Trophoblast cell (in vitro differentiated cells and primary cell): ENCODE data around the gene MED13L.

Source experiments
- DNase-seq, 2 donors: peaks; one replicate each; pipeline ENCODE4 v3.0.0-alpha.2; 2016
- H2AFZ ChIP-seq: 2 replicates; pipeline ENCODE4 v1.6.1; 2013; ENCODE audit warnings: low read length, moderate library complexity, mild to moderate bottlenecking; ENCODE audit not compliant: insufficient read depth, poor library complexity
- H2AK5ac ChIP-seq: 2 replicates; pipeline ENCODE4 v1.6.1; 2013; ENCODE audit warnings: mild to moderate bottlenecking, low read length
- H2BK120ac ChIP-seq: 2 replicates; pipeline ENCODE4 v1.6.1; 2013; ENCODE audit warnings: low read length, mild to moderate bottlenecking, moderate library complexity; ENCODE audit not compliant: insufficient read depth, poor library complexity
- H2BK12ac ChIP-seq: 2 replicates; pipeline ENCODE4 v1.6.1; 2013; ENCODE audit warnings: mild to moderate bottlenecking, low read length, moderate library complexity
- H2BK5ac ChIP-seq: 2 replicates; pipeline ENCODE4 v1.6.1; 2013; ENCODE audit warnings: low read length, low read depth, moderate library complexity, mild to moderate bottlenecking; ENCODE audit not compliant: poor library complexity
- H3K14ac ChIP-seq: 2 replicates; pipeline ENCODE4 v1.6.1; 2013; ENCODE audit warnings: mild to moderate bottlenecking, low read length
- H3K18ac ChIP-seq: 2 replicates; pipeline ENCODE4 v1.6.1; 2013; ENCODE audit warnings: mild to moderate bottlenecking, low read length
- H3K23ac ChIP-seq: 2 replicates; pipeline ENCODE4 v1.6.1; 2013; ENCODE audit warnings: low read length
- H3K27ac ChIP-seq: 2 replicates; pipeline ENCODE4 v1.5.1; 2013; ENCODE audit warnings: low read depth, mild to moderate bottlenecking, inconsistent platforms, low read length, moderate library complexity
- H3K27me3 ChIP-seq: 2 replicates; pipeline ENCODE4 v1.6.1; 2013; ENCODE audit warnings: inconsistent platforms, mild to moderate bottlenecking, low read length, moderate library complexity; ENCODE audit not compliant: insufficient read depth
- H3K36me3 ChIP-seq, 2 experiments: 1 replicate in 1 of 2; 2 replicates in 1 of 2; pipeline ENCODE4 v1.6.1; 2013; ENCODE audit warnings: low read length in 2 of 2, mild to moderate bottlenecking in 2 of 2, moderate library complexity in 1 of 2; ENCODE audit not compliant: insufficient read depth in 2 of 2, control insufficient read depth in 1 of 2
- H3K4ac ChIP-seq: 2 replicates; pipeline ENCODE4 v1.6.1; 2013; ENCODE audit warnings: low read depth, mild to moderate bottlenecking, low read length, moderate library complexity
- H3K4me1 ChIP-seq, 2 experiments: 1 replicate in 1 of 2; 2 replicates in 1 of 2; pipeline ENCODE4 v1.6.1; 2013; ENCODE audit warnings: low read length in 2 of 2, mild to moderate bottlenecking in 2 of 2, moderate library complexity in 1 of 2; ENCODE audit not compliant: insufficient read depth in 2 of 2, control insufficient read depth in 1 of 2
- H3K4me2 ChIP-seq: 2 replicates; pipeline ENCODE4 v1.6.1; 2013; ENCODE audit warnings: inconsistent platforms, mild to moderate bottlenecking, low read length, moderate library complexity
- H3K4me3 ChIP-seq: 2 replicates; pipeline ENCODE4 v1.5.1; 2013; ENCODE audit warnings: mild to moderate bottlenecking, low read depth, low read length, inconsistent platforms
- H3K79me1 ChIP-seq: one replicate; pipeline ENCODE4 v1.6.1; 2013; ENCODE audit warnings: low read length
- H3K79me2 ChIP-seq: 2 replicates; pipeline ENCODE4 v1.6.1; 2013; ENCODE audit warnings: low read length, mild to moderate bottlenecking; ENCODE audit not compliant: control insufficient read depth, insufficient read depth, poor library complexity
- H3K9ac ChIP-seq: 2 replicates; pipeline ENCODE4 v1.6.1; 2013; ENCODE audit warnings: mild to moderate bottlenecking, low read length
- H3K9me3 ChIP-seq: 2 replicates; pipeline ENCODE4 v1.6.1; 2013; ENCODE audit warnings: low read depth, mild to moderate bottlenecking, control low read depth, inconsistent platforms, low read length; ENCODE audit not compliant: insufficient read depth
- H4K12ac ChIP-seq: 2 replicates; pipeline ENCODE4 v1.6.1; 2013; ENCODE audit warnings: low read depth, mild to moderate bottlenecking, low read length, moderate library complexity
- H4K8ac ChIP-seq: 2 replicates; pipeline ENCODE4 v1.6.1; 2013; ENCODE audit warnings: low read depth, mild to moderate bottlenecking, low read length, moderate library complexity
- H4K91ac ChIP-seq: one replicate; pipeline ENCODE4 v1.6.1; 2013; ENCODE audit warnings: low read depth, mild to moderate bottlenecking, low read length, moderate library complexity
- WGBS: extraction: QIAGEN DNeasy Blood & Tissue Kit; methylation state at CpG from one replicate; pipeline ENCODE4 v1.1.7; 2013; ENCODE audit warnings: missing lambda C conversion rate; ENCODE audit not compliant: insufficient read length, insufficient coverage; ENCODE audit errors: extremely low coverage; 5-methylcytosine and 5-hydroxymethylcytosine counted together

MED13L gene

GRCh38 chr12:115953031-115953430 lies 324.5 kb downstream of the MED13L start:
- DNase-seq, result peak; percentile 64 to 69
- Histone ChIP-seq H4K8ac (no peak overlapping the region), H3K23ac (no peak overlapping the region), H2BK12ac (no peak overlapping the region), H4K91ac (no peak overlapping the region), H3K79me1 (no peaks in the 10 kb centered on the region), H2BK5ac (no peak overlapping the region), H3K79me2 (no peaks in the 10 kb centered on the region), H3K4me3 (no peak overlapping the region), H2AFZ (no peak overlapping the region), H2AK5ac (no peak overlapping the region), H3K9me3 (no peaks in the 10 kb centered on the region), H3K36me3 (peaks cover 2 to 9% of the 10 kb centered on the region in 2 experiments), H2BK120ac (no peak overlapping the region), H4K12ac (no peak overlapping the region), H3K27me3 (no peaks in the 10 kb centered on the region), H3K4ac (no peak overlapping the region), H3K27ac (no peak overlapping the region), H3K18ac (no peak overlapping the region), H3K4me1 (peaks cover 3 to 4% of the 10 kb centered on the region in 2 experiments), H3K9ac (no peak overlapping the region), H3K14ac (no peak overlapping the region), H3K4me2 (no peak overlapping the region)
- WGBS, result no CpG with 5 or more reads among the region's 7 CpGs

DNA sequence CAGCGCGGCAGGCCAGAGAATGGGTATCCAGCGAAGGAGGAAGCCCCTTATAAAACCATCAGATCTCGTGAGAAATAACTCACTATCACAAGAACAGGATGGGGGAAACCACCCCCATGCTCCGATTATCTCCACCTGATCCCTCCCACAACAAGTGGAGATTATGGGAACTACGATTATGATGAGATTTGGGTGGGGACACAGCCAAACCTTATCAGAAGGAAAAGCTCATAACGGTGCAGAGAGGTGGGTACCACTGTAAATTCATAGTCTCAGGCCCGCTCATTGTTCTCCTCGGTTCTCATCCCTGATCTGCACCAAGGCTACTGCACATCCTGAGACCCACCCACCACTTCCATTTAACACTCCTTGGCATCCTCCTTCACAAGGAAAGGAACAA lies 326.5 kb downstream of the MED13L start:
- H3K23ac ChIP-seq, result no peak overlapping the region
- WGBS, result no CpG with 5 or more reads among the region's 9 CpGs
- H3K4me2 ChIP-seq, result no peak overlapping the region

DNA sequence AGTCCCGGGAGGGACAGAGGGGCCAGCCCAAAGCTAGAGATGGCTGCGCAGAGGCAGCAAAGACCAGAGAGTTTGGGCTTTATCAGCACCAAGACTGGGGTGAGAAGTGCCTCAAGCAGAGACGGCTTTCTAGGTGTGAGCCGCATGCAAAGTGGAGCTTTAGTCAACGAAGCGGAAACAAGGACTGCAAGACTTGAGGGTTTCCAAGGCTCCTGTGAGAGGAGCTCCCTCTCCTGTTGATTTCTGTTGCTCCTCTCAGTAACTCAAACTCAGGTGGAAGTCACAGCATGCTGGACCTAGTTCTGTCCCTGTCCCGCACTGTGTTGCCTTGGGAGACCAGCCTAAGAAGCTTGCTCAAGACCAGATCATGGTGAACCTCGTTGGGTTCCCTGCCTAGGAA lies 327.8 kb downstream of the MED13L start:
- Histone ChIP-seq H3K4me1 (peaks cover 2 to 3% of the 10 kb centered on the region in 2 experiments), H3K36me3 (peaks cover 0 to 5% of the 10 kb centered on the region in 2 experiments), H2BK12ac (no peak overlapping the region), H2BK120ac (no peak overlapping the region), H3K9me3 (no peaks in the 10 kb centered on the region), H3K4ac (no peak overlapping the region), H3K79me2 (no peaks in the 10 kb centered on the region), H3K27me3 (no peaks in the 10 kb centered on the region), H4K8ac (no peak overlapping the region), H4K12ac (no peak overlapping the region), H3K27ac (no peak overlapping the region), H3K4me3 (no peak overlapping the region), H3K23ac (no peak overlapping the region), H2AFZ (no peak overlapping the region), H3K9ac (no peak overlapping the region), H2BK5ac (no peak overlapping the region), H3K4me2 (no peak overlapping the region), H4K91ac (no peak overlapping the region), H3K14ac (no peak overlapping the region), H3K79me1 (no peaks in the 10 kb centered on the region), H2AK5ac (no peak overlapping the region), H3K18ac (no peak overlapping the region)
- no CpG with 5 or more reads among the region's 8 CpGs for WGBS
- DNase-seq, result no peak

More for the DNA sequence above, 326.5 kb downstream of the MED13L start:
- Histone ChIP-seq H3K27me3 (no peaks in the 10 kb centered on the region), H3K9ac (no peak overlapping the region), H3K79me1 (no peaks in the 10 kb centered on the region), H2BK120ac (no peak overlapping the region), H4K91ac (no peak overlapping the region), H4K12ac (no peak overlapping the region), H3K4me3 (no peak overlapping the region), H2BK12ac (no peak overlapping the region), H3K36me3 (peaks cover 0 to 5% of the 10 kb centered on the region in 2 experiments), H2AFZ (no peak overlapping the region), H2BK5ac (no peak overlapping the region), H3K79me2 (no peaks in the 10 kb centered on the region), H3K14ac (no peak overlapping the region), H4K8ac (no peak overlapping the region), H3K9me3 (no peaks in the 10 kb centered on the region), H3K27ac (no peak overlapping the region), H3K4ac (no peak overlapping the region), H2AK5ac (no peak overlapping the region), H3K4me1 (peaks cover 2 to 3% of the 10 kb centered on the region in 2 experiments), H3K18ac (no peak overlapping the region)
- DNase-seq, result no peak

- no peak overlapping the region for H3K23ac ChIP-seq
- no peaks in the 10 kb centered on the region for H3K27me3 ChIP-seq
- H2AFZ ChIP-seq, result no peak overlapping the region
- no peaks in the 10 kb centered on the region for H3K79me2 ChIP-seq
- peak in 1 of 2 donors; percentile 20 for DNase-seq
- no peak overlapping the region for H3K18ac ChIP-seq
- H2BK5ac ChIP-seq, result no peak overlapping the region
- no peak overlapping the region for H3K4me3 ChIP-seq
- H2BK12ac ChIP-seq, result no peak overlapping the region
- H4K12ac ChIP-seq, result no peak overlapping the region
- no peak overlapping the region for H3K14ac ChIP-seq
- H3K27ac ChIP-seq, result no peak overlapping the region
- H3K36me3 ChIP-seq, result peaks cover 0 to 5% of the 10 kb centered on the region in 2 experiments
- H3K4ac ChIP-seq, result no peak overlapping the region
- H3K9me3 ChIP-seq, result no peaks in the 10 kb centered on the region
- H3K79me1 ChIP-seq, result no peaks in the 10 kb centered on the region
- no peak overlapping the region for H2BK120ac ChIP-seq
- H2AK5ac ChIP-seq, result no peak overlapping the region
- no peaks in the 10 kb centered on the region for H3K4me1 ChIP-seq
- no peak overlapping the region for H4K91ac ChIP-seq
- no peak overlapping the region for H3K4me2 ChIP-seq
- WGBS, result no CpG with 5 or more reads among the region's 12 CpGs
- no peak overlapping the region for H3K9ac ChIP-seq
- H4K8ac ChIP-seq, result no peak overlapping the region
Observed at GRCh38 chr12:115947696-115948062, 329.8 kb downstream of the MED13L start.
